GM11168 (cell line): ENCODE measurements around the gene ZNF141.
"Not testable (repeated sequence)": the region's sequence is repeated elsewhere in the genome, so short reads cannot be mapped to it uniquely, and the experiment has no call there.

Source experiments
- in situ Hi-C: fragments of 300-500 bp; cut with MboI; formaldehyde crosslinking; loops from one replicate; pipeline ENCODE4 v1.12.0; 2022; ENCODE audit warnings: low sequenced_read_pairs; ENCODE audit not compliant: unreplicated experiment

The ZNF141 gene

DNA sequence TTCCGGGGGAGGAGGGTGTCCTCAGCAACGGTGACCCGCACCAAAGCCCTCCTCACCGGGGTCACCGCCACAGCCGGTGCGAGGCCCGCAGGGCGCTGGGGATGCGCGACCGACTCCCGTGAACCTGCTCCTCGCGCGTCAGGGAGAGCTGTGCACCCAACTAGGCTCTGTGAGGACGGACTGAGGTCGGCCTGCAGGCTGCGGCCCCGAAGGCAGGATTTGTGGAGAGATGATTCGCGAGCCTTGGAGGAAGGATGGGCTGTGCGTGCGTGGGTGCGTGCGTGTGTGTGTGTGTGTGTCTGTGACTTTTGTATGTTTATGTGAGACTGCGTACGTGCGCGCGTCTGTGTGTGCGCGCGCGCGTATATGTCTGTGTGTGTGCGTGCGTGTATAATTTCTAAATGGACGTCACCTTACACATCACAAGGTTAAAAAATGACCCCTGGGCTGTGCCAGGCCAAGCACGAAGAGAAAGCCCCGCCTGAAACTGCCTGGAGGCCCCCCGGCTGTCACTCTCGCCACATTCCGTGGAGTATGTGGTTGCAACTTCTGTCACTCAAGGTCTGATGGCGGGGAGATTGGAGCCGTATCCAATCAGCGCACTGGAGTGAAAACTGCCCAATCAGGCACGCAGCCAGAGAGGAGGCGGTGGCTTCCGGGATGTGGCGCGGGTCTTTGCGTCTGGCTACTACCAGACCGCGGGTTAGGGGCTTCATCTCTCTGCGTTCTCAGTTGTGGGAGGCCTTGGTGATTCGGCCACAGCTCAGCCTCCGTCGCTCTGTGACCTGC is at the start of gene ZNF141:
Gene ZNF141 (plus strand): TSS at position 672 of the 789 bp plus-strand sequence. CDS start 170 bp downstream, outside the sequence.
- in situ Hi-C loops, result no loop called here

DNA sequence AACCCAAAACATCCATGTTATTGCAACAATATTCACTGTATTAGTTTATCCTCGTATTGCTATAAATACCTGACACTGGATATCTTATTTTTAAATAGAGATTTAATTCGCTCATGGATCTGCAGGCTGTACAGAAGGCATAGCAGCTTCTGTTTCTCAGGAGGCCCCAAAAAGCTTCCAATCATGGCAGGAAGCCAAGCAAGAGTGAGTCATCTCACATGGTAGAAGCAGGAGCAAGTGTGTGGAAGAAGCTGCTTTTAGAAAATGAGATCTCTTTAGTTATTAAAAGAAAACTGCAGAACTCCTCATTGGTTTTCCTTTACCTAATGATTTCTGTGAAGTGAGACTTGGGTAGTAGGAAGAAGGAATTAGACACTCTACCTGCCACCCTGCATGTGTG is 48.7 kb upstream of the ZNF141 start:
- in situ Hi-C loops, result no loop called here

DNA sequence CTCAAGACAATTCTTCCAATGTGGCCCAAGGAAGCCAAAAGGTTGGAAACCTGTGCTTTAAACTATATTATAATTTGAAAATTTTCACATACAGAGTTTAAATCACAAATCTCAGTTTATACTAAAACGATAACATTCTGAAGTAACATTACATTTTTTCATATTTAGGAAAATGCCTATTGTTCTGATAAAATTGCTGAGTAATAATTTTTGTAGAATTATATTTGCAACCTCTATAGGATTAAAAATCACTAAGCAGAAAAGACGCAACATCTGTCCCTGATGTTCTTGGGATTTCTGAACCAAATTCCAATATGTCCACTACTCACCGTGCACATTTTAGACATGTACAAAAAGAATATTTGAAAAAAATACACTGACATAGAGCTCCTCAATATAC is 42.9 kb upstream of the ZNF141 start:
- in situ Hi-C loops, result no loop called here

DNA sequence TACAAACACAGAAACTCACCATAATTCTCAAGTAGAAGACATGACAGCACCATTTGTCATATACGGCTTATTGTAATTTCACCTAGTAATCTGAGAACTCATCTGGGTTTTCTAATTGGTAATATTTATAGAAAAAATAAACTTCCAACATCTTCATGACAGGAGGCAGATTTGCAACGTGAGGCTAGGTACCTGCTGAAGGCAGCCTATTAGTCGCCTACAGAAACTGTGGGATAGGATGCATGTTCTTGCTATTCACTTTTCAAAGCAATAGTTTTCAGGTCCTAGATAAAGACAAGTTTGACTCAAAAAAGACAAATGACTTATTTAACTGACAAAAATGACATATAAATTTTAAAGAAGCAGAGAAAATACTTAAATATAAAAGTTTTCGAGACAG is 35.2 kb upstream of the ZNF141 start:
- in situ Hi-C loops, result no loop called here

DNA sequence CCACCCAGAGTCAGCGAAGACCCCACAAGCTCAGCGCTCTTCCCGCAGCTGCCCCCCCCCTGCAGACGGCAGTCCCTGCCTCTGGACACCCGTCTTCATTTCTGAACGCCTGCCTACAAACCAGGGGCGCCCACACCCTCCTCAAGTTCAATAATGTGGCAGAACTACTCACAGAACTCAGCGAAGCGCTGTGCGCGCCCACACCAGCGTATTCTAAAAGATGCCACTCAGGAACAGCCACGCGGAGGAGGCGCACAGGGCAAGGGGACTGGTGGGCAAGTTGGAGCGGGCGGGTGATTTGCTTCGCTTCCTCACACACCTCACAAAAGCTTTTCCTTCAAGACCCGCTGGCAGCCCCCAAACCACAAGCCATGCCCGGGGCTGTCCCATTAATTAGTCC is 33.1 kb upstream of the ZNF141 start:
- in situ Hi-C loops, result not testable (repeated sequence)

DNA sequence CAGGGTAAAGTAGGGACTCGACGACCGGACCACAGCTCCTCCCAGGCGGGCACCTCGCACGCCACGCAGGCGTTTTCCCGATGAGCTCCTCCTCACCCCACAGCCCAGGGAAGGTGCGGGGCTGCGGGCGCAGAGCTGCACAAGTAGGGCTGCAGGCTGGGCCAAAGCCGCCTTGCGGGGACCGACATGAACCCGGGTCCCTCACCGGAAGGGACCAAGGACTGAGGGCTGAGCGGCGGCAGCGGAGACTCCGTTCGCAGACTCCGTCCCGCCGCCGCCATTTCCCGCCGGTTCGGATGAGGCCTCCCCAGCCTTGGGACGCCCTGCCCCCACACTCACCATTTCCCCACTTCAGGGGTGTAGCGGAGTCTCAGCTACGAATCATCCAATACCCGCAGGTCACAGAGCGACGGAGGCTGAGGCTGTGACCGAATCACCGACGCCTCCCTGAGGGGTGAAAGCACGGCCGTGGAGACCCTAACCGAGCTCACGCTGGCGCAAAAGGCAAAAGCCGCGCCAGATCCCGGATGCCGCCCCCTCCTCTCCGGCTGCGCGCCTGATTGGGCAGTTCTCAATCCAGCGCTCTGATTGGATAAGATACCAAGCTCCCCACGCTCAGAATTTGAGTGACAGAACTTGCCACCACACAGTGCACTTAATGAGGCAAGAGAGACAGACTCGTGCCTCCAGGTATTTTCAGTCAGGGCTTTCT is 32.5 kb upstream of the ZNF141 start, which contains the start of gene ZNF732:
Gene ZNF732 (minus strand): TSS at position 506 of the 712 bp plus-strand sequence. CDS start 164 bp downstream, at position 342.
- in situ Hi-C loops, result no loop called here

DNA sequence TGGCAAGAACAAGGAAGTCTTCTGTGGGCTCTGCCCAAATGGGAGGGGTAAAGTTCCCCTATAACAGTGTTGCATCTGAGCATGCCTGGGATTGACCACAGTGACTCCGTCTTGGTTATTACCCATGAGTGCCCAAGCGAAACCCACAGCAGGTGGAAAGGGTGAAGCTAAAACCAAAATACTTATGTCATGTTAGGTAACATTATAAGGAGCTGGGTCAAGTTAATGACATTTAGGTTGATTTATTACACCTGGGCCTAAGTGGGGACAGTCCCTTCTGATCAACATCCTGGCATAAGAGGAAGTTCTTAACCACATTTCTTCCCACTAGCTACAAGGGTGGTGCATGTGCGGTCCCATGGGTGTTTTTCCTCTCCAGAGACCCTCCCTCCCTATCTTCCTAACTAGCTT is 31.1 kb upstream of the ZNF141 start:
- in situ Hi-C loops, result no loop called here

DNA sequence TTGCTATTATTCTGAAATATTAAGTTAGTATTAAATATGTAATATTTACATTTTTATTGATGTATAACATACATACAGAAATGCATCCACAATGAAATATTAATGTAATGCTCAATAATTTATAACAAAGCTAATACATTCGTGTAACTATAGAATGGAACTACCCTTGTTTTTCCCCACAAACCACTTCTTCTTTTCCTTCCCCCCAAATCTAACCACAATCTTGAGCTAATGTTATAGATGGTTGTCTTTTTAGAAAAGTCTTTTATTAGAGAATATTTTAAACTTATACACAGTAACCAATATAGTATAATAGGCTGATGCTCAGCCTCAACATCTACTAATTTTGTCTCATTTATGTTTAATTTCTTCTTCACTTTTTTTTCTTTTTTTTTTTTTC is 27.8 kb upstream of the ZNF141 start:
- in situ Hi-C loops, result no loop called here

DNA sequence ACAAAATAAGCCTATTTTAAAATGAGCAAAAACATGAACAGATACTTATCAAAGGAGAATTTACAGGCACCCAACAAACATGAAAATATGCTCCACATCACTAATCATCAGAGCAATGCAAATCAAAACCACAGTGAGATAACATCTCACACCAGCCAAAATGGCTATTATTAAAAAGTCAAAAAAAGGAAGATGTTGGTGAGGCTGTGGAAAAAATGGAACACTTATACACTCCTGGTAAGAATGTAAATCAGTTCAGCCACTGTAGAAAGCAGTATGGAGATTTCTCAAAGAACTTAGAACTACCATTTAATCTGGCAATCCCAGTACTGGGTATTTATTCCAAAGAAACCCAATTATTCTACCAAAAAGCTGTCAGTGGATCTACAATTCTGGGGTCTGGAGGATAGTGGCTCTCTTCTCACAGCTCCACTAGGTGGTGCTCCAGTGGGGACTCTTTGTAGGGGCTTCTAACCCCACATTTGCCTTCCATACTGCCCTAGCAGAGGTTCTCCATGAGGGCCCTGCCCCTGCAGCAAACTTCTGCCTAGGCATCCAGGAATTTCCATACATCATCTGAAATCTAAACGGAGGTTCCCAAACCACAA is 23.2 kb upstream of the ZNF141 start:
- in situ Hi-C loops, result no loop called here

DNA sequence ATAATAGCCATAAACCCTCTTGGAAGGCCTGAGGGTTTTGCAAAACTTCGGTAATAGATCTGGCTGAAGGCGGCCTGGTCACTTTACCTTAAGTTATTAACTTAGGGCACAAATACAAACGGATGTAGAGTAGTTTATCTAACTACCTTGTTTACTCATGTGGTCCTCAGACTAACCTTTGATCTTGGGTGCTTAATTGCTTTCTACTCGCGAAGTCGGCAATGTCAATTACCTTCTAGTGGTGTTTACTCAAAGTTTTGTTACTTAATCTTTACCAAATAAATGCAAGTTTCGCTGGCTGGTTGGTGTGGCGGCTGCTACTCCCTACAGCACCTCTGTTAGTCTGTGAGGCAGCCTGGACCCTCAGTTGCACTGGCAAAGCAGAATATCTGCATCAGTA is 8.9 kb upstream of the ZNF141 start:
- in situ Hi-C loops, result no loop called here

DNA sequence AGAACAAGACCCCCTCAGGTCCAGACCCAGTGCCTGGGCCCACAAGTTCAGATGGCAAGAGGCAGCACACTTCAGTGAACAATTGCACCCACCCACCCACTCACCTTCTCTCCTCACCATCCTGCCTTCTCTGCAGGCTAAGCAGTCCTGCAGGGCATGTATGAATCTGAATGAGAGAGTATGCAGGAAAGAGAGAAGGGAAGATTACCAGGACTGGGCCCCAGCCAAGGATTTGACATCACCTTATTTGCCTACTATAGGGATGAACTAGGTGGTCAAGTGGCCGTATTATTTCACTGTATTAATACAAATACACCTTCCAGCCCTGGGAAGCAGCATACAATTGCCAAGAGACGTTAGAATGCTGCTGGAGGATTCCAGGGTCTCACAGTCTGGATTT is 2.1 kb upstream of the ZNF141 start:
- in situ Hi-C loops, result no loop called here

DNA sequence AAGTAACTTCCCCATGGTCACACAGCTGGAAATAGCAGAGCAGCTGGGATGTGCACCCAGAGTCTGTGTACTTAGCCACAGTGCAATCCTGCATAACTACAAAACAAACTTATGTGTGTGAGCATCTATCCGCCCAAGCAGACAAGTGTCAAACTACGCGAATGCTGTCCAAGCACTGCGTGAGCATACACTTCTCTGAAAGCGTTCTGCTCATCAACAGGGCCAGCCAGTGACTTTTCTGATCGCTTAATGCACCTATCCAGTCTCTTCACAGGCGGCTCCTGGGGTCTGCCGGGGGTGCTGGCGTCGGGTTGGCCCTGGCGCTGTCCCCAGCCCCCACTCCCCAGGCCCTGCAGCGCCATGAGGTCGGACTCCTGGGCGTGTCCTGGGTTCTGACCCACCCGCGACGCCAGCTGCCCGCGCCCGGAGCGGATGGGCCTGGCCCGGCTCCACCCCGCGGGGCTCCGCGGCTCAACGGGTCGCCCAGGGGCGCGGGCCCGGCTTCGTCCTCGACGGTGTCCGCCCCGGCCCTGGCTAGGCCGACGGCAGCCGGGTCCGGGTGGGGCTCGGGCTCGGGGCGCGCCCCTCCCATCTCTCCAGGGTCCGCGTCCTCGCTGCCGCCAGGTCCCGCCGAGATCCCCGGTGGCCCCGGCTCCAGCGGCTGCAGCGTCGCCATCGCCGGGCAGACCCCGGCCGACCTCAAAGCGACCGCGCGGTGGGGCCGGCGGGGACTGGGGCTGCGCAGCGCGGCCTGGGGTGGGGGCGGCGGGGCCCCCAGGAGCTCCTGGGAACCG is 1.3 kb upstream of the ZNF141 start:
- in situ Hi-C loops, result no loop called here

DNA sequence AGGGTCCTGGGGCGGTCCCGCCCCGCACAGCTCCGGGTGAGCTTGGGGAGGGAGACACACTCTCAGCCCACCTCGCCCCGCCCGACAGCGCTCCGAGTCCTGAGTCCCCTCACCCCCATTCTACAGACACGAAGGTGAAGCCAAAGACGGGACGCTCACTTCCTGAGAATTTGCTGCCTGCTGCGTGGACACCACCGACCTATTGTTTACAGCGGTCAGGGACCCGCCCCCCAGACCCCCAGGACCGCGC is 796 bp upstream of the ZNF141 start:
- in situ Hi-C loops, result no loop called here

DNA sequence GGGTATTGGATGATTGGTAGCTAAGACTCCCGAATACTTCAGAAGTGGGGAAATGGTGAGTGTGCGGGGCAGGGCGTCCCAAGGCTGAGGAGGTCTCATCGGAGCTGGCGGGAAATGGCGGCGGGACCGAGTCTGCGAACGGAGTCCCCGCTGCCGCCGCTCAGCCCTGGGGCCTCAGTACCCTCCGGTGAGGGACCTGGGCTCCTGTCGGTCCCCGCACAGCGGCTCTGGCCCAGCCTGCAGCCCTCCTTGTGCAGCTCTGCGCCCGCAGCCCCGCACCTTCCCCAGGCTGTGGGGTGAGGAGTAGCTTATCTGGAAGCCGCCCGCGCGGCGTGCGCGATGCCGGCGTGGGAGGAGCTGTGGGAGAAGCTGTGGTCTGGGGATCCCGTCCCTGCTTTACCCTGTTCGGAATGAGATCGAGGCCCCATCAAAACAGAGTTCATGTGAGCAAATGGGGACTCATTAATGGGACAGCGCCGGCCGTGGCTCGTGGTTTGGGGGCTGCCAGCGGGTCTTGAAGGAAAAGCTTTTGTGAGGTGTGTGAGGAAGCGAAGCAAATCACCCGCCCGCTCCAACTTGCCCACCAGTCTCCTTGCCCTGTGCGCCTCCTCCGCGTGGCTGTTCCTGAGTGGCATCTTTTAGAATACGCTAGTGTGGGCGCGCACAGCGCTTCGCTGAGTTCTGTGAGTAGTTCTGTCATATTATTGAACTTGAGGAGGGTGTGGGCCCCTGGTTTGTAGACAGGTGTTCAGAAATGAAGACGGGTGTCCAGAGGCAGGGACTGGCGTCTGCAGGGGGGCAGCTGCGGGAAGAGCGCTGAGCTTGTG is 531 bp downstream of the ZNF141 start:
- in situ Hi-C loops, result no loop called here

DNA sequence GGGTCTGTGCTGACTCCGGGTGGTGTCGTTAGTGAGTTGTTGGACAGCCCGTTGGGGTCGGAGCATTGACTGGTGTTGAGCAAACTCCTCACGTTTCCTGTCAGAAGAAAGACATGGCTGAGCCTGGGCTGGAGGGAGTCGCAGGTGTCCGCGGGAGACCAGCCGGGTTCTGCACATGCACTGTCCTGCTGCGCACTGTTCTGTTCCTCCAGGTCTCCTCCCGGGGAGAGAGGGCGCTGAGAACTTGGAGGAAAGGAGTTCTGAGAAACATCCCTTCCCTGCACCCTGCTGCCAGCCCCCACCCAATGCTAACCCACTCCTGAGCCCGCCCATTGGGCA is 1.1 kb downstream of the ZNF141 start:
- in situ Hi-C loops, result no loop called here

DNA sequence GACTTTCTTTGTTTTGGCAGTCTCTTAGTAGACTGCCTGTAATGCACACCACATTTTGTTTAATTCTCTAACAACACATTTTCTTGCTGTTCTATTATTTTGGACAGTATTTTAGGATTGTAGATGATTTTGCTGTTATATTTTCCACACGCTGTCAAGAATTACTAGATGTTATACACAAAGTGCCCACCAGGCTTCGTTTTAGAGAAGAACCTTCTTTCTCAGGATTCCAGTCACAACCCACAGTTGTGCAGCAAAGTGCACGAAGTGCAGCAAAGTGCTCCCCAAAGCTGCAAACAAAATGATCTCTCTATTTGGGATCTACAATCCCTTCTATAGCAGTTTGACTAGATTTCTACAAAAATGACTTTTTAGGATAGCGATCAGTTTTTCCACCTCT is 2.4 kb downstream of the ZNF141 start:
- in situ Hi-C loops, result loop anchor here (10.0 kb wide), 1 partner anchor 115 kb away; no protein-coding TSS in a partner anchor

DNA sequence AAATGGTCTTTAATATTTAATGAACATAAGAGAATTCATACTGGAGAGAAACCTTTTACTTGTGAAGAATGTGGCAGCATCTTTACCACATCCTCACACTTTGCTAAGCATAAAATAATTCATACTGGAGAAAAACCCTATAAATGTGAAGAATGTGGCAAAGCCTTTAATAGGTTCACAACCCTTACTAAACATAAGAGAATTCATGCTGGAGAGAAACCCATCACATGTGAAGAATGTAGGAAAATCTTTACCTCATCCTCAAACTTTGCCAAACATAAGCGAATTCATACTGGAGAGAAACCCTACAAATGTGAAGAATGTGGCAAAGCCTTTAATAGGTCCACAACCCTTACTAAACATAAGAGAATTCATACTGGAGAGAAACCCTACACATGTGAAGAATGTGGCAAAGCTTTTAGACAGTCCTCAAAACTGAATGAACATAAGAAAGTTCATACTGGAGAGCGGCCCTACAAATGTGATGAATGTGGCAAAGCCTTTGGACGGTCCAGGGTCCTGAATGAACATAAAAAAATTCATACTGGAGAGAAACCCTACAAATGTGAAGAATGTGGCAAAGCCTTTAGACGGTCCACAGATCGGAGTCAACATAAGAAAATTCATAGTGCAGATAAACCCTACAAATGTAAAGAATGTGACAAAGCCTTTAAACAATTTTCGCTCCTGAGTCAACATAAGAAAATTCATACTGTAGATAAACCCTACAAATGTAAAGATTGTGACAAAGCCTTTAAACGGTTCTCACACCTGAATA is 35.6 kb downstream of the ZNF141 start:
- in situ Hi-C loops, result no loop called here

DNA sequence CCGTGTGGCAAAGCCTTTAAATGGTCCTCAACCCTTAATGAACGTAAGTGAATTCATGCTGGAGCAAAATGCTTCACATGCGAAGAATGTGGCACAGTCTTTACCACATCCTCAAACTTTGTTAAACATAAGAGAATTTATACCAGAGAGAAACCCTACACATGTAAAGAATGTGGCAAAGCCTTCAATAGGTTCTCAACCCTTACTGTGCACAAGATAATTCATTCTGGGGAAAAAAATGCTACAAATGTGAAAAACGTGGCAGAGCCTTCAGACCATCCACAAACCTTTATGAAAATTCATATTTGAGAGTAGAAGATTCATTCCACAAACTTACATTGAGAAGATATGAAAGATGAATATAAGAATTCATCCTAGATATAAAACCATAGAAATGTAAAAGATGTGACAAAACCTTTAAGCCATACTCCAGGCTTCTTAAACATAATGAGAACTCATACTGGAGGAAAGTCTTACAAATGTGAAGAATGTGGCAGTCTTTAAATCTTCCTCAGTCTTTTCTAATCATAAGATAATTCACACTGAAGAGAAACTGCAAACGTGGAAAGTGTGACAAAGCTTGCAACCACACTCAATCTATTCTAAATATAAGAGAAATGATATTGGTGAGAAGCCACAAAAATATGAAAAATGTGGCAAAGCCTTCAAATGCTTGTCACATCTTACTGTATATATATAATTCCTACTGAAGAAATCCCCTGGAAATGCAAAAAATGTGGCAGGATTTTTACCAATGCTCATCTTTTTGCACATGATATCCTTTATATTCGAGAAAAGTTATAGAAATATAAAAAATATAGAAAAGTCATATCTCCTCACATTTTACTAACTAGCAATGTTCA is 36.9 kb downstream of the ZNF141 start:
- in situ Hi-C loops, result no loop called here
